Stimulated activated naive CD4-positive, alpha-beta T cell (primary cell): ENCODE results near the gene SLC12A7.

ENCODE experiments used
- DNase-seq, 6 experiments: peaks; one replicate each; lab custom pipeline; 2025; lab: John Stamatoyannopoulos, UW

The SLC12A7 gene

DNA sequence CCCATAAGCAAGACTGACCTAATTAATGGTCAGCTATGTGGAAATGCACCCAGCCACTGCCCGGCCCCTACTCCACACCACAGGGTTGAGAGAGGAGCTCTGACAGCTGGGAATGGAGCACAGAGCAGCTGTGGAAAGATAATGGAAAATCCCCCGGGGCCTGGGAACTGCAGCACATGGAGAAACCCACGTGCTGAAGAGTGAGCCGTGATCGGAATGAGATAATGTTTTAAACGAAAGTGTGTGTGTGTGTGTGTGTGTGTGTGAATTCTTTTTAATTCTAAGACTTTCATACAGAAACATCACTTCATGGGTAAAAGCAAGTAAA, 13.1 kb upstream of the SLC12A7 start:
- no peak for DNase-seq

DNA sequence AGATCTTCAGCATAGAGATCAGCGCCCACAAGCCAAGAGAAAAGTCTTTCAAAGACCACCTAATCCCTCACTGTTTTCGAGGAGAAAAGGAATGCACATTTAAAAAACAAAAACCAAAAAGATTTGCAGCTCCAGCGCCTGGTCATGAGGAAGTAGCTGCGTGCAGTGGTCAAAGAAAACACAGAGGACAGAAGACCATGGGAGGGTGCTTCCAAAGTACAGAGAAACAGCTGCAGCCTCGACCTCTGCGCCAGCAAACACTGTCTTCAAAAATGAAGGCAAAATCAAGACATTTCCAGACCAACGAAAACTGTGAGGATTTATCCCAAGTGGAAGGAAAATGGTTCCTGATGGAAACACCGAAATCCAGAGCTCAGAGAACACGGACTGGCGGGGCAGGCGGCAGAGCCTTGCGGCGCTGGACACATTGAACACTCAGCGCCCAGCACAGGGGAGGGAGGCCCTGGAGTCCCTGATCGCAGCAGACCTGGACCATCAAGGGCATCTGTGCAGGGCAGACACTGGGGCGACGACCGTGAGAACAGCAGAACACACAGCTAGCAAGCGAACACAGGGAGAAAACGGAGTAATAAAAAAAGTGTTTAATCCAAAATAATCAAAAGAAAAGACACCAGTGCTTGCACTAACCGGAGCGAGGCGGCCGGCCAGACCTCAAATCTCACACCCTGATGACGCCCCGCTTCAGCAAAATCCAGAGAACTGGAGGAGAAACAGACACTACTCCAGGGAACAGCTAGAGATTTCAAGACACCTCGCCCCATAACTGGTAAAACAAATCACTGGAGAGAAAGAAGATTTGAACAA, 12.6 kb upstream of the SLC12A7 start:
- no peak for DNase-seq

DNA sequence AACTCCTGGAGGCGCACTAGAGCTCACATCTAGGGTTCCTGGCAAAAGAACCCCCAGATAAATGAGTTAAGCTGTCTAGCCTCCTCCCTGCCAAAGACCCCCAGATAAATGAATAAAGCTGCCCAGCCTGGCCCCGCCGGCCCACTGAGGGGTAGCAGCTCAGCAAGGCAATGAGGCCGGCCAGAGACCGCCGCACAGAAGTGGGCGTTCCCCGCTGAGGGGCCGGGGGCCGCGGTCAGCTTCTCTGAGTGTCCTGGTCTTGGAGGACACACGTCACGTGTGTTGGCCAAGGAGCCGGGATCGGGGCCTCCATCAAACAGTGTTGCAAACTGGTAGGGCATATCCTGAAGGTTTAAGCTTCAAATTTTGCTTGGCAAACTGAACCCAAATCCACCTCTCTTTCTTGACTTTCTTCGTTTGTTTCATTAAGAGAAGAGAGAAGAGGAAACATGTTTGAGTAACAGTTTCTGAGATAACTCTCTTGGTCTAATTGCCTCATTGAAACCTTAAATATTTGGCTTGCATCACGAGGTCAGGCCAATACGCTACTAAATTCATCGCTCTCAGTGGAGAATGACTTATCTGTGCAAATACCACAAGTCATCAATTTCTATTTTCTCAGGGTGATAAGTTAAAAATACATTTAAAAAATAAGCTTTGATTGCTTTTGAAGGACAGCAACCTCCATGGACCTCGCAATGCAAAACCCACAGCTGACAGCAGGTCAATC, 11.7 kb upstream of the SLC12A7 start:
- no peak for DNase-seq

DNA sequence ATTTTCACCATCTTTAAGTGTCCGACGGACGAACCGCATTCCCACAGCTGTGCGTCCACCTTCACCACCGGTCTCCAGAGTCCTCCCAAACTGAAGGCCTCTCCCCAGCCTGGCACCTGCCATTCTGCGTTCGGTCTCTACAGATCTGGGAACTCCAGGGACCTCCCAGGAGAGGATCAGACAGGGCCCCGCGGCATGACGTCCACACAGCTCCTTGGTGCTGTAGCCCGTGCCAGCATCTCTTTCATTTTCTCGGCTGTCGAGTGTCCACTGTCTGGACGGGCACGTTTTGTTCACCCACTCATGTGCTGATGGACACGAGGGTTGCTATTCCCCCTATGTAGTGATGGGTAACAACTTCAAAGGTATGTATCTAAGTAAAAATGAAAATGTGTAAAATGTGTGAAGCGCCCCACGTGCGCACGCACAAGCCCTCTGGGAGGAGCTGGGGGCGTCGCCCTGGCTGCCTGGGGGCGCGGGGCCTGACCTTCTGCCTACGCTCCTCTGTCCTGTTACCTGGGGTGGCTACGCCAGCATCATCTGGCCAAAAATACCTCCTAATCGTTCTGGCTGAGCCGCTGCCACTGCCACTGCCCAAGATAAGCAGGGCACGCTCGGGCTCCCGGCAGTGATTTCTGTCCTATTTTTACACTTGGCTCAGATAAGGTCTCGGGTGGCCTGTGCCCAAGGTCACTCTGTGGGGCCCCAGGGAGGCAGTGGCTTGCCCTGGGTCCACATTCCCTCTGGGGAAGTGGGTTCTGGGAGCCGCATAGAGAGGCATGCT, 10.8 kb upstream of the SLC12A7 start:
- no peak for DNase-seq

DNA sequence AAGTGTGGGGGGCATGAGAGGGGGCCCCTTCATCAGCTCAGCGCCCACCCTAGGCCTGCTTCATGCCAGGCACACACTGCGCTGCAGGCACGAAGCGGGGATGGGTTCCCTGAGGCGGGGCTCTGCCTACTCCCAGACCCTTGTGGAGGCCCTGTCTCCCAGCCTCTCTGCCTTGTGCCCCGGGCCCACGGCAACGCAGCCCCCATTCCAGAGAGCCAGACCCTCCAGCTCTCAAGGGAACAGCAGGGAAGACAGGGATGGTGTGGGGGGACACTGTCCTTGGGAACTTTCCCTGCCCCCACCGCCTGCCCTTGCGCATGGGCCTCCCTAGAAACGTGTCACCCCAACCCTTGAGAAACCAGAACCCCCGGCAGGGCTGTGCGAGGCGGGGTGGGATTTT, 10.0 kb upstream of the SLC12A7 start:
- DNase-seq: no peak

DNA sequence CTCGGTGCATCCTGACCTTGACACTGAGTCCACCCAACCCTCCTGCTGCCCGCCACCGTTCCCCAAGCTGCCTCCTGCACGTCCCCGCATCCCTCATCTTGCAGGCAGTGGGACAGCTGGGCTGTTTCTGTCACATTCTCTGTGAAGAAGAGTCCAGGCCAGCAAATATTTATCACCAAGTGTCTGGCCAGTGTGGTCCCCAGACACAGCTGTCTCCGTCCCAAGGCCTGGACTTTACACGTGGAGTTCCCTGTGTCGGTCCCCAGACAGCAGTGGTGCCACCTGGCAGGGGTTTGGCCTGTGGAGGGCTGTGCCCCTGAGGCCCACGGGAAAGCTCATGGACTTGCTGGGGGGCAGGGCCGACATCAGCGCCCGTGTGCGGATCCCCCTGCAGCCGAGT, 9.2 kb upstream of the SLC12A7 start:
- DNase-seq: no peak

DNA sequence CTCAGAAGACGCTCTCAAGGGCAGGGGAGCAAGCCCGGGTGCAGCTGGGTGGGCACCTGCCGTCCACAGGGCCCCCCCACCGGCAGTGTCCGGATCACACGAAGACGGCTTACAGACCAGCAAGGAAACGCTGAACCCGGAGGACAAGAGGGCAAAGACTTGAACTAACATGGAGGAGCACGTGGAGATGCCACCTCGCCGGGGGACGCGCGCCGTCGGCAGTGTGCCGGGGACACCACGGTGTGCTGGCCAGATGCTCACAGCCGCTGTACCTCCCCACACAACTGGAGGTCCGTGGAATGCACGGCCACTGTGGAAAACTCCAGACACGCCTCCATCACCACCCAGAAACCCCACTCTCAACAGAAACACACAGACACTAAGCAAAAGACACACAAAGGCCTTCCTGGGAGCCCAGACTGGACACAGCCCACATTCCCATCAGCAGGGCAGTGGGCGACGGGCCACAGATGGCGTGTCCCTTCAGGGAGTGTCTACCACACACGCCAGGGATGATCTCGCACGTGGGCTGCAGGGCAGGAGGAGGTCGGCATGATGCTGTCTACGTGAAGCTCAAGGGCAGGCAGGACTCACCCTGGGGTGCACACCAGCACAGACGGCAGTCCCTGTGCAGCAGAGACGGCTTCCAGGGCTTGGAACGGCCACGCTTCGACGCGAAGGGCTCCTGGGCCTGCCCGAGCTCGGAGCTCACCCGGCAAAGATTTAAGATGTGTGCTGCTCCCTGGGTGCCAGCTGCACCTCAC, 8.6 kb upstream of the SLC12A7 start:
- no peak for DNase-seq

DNA sequence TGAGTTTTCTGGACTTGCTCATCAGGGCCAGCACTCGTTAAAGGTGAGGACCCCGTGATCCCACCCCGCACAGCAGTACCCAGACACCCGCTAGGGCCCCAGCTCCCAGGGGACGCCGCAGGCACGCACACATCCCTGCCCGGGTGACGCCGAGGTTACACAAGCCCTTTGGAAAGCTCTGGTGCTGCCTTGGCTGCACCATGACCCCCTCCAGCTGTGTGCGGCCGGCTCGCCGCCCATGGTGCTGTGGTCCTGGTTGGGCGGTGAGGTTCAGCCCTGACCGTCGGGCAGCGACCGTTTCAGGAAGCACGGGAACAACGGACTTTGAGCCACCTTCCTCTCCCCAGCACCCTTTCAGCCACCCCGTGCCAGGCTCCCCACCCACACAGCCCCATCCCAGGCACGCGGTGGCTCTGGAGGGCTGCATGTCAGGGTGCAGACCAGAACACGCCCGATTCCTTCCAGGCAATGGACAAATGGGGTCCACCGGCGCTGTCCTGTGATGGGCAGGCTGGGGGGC, 7.5 kb upstream of the SLC12A7 start:
- DNase-seq: no peak

DNA sequence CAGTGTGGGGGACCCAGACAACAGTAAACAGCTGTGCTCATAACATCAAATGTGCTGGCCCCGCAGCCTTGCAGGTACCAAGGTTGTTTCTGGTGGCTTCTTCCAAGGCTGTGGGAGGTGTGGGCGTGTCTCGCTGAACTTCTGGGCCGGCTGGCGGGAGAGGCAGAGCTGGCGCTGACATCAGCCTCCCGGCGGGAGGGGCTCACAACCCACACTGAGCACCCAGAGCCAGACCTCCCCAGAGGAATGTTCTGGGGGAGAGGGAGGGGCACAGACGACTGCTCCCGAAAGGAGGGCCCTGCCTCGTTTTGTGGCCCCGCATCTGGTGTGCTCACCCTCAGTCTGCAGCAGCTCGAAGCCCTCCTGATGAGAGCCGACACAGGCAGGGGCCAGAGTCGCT, 6.9 kb upstream of the SLC12A7 start:
- DNase-seq: no peak

DNA sequence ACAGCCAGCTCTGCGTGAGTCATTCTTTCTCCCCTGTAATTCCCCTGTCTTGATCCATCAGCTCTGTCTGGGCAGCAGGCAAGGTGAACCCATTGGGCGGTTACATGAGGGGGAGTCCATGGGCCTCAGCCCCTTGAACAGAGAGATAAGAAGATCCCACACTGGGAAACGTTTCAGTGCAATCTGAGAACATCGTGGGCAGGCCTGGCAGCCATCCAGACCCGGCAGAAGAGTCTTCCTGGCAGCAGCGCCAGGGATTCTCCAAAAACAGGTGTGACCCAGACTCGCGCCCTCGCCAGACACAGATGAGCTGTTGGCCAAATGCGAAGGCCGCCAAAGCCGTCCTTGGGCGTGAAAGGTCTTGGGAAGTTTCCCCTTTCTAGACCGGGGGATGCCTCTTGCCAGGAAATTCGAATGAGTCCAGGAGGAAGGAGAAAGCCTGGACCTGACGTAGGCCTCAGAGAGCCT, 6.4 kb upstream of the SLC12A7 start:
- no peak for DNase-seq

DNA sequence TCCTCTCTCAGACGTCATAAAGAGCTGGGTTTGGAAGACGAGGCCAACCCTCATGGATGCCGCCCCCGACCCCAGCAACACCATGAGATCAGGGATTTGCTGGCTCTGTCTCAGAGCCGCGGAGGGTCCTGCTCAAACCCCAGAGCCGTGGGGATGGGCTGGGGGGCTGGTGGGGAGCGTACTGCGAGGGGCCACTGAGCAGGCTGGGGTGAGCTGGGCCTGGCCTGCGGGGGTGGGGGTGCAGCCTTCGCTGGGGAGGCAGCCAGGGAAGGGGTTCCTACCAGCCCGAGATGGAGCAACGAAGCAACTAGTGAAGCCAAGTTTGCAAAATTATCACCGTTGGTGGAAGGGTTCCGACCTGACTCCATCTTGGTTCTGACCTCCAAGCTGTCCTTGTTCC, 5.1 kb upstream of the SLC12A7 start:
- no peak for DNase-seq

DNA sequence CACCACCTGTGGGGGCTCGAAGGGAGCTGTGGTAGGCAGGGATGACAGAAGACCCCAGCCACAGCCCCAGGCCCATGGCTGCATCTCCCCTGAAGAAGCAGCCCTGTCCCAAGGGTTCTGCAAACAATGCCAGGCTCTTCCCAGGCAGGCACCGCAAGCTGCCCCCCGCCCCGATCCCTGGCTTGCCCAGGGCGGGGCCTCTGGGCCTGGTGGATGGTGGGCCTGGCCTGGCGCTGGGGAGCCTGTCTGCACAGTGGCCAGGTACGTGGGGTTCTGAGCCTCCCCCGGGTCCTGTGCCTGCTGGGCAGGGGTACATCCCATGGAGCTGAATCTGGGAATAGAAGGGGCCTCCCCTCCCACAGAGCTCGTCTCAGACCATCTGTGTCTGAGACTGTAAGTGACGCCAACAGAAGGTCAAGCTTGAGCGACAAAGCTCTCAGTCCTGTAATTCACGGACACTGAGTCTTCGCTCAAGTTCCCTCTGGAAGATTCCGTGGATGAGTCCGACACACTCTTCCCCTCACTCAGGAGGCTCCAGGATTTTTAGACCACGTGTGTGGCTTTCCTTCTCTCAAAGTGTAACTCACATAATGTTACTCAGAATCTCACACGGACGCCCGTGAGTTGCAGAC, 4.4 kb upstream of the SLC12A7 start:
- DNase-seq: no peak

DNA sequence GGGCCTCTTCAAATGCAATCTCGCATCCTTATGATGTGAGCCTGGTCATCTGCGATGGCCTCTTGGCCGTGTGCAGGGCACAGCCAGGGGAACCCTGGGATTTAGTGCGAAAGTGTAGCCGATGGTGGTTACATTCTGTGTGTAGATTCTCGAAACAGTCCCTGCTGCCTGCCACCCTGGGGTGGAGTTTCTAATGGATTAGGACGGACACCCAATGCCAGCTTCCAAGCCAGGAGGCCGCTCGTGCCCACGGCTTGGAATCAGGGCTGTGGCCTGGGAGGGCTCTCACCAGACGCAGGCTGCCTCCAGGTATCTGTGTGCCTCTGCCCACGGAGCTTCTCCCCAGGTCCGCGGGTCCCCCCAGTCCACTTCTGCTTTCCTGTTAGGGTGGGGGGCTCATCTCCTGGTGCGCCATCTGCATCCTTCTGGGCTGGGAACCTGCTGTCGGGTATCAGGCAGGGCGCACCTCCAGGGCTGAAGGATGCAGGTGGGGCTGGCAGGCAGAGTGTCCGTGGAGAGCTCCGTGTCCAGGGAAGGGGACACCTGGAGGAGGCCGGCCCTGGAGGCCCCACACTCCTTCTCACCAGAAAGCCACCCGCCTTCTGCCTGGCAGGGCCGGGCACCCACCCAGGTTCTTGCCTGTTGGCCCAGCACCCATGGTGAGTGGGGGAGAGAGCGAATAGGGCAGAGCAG, 3.4 kb upstream of the SLC12A7 start:
- DNase-seq: no peak

DNA sequence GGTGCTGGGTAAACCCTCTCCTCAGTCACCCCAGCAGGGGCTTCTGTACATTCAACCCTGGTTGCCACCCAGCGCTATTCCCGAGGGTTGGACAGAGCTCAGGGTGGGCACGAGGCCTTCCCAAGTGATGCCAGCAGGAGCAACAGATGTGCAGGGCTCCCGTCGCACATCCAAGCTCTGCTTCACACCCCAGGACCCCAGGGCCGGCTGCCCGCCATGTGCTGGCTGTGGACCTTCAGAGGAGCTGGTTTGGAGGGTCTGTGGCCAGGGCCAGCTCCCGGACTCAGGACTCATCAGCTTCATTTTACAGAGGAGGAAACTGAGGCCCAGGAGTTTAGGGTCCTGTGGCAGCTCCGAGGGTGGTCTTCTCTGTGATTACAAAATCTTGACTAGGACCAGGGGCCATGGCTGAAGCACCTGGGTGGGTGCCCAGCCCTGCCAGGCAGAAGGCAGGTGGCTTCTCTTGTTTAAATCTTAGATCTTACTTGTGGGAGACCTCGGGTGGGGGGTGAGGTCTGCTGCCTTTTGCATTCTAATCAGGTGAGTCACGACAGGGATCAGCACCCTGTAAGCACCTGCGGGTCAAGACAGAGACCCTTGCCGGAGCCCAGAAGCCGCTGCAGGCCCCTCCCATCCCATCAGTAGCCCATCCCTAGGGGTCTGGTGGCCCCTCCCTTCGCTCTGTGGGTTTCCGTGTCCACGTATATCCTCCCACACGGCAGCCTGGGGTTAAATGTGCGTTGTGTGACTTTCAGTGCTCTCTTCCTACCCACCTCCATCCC, 2.1 kb upstream of the SLC12A7 start:
- no peak for DNase-seq

DNA sequence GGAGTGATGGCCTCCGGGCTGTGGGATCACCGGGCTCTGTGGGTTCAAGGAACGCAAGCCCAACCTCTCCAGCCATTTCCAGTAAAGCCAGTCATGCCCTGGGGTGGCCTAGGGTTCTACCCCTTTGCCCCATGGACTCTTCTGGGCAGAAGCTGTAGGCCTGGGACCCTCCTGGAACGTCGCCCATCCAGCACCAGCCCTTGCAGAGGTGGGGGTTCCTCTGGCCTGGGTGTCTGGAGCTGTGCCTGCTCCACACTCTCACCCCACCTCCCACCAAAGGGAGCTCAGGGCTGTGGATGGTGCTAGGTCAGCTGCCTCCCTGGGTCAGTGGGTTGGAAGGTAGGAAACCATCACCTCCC, 1.4 kb upstream of the SLC12A7 start:
- DNase-seq: no peak

DNA sequence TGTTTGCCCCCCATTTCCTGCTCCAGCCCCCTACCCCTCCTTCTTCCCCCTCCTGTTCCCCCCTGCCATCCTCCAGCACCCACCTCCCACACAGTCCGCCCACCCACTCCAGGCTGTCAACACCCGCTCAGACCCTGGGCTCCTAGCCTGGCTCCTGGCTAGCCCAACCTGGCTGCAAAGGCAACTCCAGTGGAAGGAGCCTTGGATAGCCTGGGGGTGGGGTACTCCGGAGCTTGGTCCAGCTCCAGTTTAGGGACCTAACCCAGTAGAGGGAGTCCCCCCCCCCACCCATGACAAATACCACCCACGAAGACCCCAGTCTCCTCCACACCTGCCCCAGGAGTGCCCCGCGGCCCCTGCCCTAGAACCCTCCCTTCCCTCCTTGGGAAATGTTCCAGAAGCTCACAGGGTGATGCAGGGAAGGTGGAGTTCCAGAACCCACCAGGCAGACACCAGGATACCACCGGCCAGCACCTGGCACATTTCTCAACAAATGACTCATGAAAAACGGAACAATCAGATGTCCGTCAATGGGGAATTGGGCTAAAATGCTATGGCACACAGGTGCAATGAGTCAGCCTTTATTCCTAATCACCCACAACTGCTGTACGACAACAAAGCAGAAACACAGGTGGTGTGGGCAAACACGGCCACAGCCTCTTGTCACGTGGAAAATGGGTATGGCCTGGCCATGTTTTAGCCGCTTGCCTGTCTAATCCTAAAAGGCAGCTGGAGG, 901 bp upstream of the SLC12A7 start:
- no peak for DNase-seq

DNA sequence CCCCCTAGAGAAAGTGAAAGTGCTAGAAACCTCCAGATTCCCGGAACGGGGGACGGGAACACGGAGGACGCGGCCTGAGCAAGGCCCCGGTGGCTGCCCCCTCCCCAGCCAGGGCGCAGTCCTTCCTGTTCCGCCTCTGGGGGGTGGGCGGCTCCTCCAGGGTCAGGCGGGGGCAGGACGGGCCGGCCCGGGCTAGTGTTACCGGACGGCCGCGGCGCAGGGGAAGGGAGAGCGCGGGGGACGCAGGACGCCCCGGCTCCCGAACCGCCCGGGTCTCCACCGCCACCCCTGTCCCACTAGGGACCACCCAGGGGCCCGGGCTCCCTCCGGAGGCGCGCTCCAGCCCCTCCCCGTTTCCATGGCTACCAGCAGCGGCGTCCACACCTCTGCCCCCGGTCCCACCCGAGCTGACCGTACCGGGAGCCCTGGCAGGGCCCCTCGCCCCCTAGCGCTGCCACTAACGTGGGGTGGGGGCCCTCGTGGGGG, 579 bp downstream of the SLC12A7 start:
- DNase-seq: peak in 5 of 6 experiments; percentile 15 to 33 (median 25)

DNA sequence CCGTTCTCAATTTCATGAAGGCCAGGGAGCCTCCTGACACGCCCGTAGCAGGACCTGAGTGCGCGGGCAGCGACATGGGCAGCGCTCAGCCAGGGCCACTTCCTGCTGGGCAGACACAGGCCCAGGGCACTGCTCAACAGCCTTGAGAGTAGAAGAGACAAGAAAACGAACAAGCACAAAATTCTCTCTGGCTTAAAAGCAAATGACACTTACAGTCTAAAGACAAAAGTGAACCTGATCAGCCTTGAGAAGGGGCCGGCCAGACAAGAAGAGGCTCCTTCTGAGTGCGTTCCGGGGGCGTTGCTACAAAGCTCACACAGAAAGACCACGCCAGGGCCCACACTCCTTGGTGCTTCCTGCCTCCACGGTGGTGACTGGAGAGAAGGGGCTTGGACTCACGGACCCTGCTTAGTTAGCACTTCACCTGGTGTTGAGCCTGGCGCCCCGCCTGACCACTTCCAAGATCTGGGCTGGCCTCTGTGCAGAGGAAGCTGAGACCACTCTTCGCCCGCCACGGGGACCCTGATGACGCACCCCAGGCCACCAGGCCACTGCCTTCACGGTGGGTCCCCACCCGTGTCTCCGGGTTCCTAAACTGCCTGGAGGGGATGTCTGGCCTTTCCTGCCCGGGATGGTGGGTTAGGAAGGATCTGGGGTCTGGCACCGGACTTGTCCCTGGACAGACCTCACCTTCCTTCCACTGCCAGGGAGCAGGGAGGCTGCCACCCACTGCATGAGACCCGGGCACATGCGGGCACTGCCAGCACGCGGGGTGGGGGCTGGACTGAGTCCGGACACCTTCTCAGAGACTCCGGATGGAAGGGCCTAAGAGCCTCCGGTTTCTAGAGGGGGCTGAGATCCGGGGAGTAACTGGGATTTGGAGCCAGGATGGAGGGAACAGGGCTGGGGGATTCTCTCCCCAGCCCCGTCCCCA, 1.3 kb downstream of the SLC12A7 start:
- DNase-seq: peak in 2 of 6 experiments; percentile 16 to 49
